ENCODE data around the gene TFR2. TPM values are rescaled to one million over a fixed set of nuclear protein-coding genes. Genes with fewer than 3 reads are reported as not detected.

TFR2 gene
- total and polyA plus RNA-seq, 2 donors (not counting 1 experiment from before 2014, with no cell fraction given), result 0.16 TPM; not detected in 1

GRCh38 chr7:100640517-100641440 lies 573 bp downstream of the TFR2 start:
- Histone ChIP-seq H3K36me3 (ENCODE audit: control insufficient read depth, insufficient read depth, low read length) (no peaks in the 10 kb centered on the region), H3K4me3 (replicated peaks in 1 of 4; ENCODE audit: control extremely low read depth in 1 of 4, insufficient read depth in 1 of 4, low read depth in 3 of 4, low read length in 4 of 4) (no peak overlapping the region), H3K27me3 (ENCODE audit: control insufficient read depth, insufficient read depth, low read length) (no peaks in the 10 kb centered on the region), H3K4me1 (ENCODE audit: control insufficient read depth, extremely low read depth, insufficient read depth, low read length) (no peaks in the 10 kb centered on the region), H3K4me2 (ENCODE audit: extremely low read depth, insufficient read depth, low read length) (no peak overlapping the region), H3K79me2 (ENCODE audit: control insufficient read depth, insufficient read depth, low read length) (no peaks in the 10 kb centered on the region), H3K9ac (ENCODE audit: insufficient read depth, low read length) (no peak overlapping the region), H4K20me1 (ENCODE audit: control insufficient read depth, extremely low read depth, insufficient read depth, low read length) (no peaks in the 10 kb centered on the region), H3K9me3 (ENCODE audit: control insufficient read depth, insufficient read depth, low read depth, low read length) (no peaks in the 10 kb centered on the region), H2AFZ (ENCODE audit: low read length) (no peak overlapping the region), H3K27ac (ENCODE audit: insufficient read depth, low read length) (no peak overlapping the region)
- TF ChIP-seq CTCF (conservative IDR thresholded peaks at IDR 0.05 in 1 of 2, IDR thresholded peaks at IDR 0.05 in 1 of 2; ENCODE audit: low read depth in 1 of 2, low read length in 2 of 2), result no peak
- TF ChIP-seq EZH2 (IDR thresholded peaks at IDR 0.05; ENCODE audit: low read length, missing control alignments), result no peak
- no peak for DNase-seq (ENCODE audit: low read depth in 2 of 2)

GRCh38 chr7:100639995-100640516 lies 1.3 kb downstream of the TFR2 start:
- no peaks in the 10 kb centered on the region for H3K4me1 ChIP-seq (ENCODE audit: control insufficient read depth, extremely low read depth, insufficient read depth, low read length)
- H3K36me3 ChIP-seq (ENCODE audit: control insufficient read depth, insufficient read depth, low read length), result no peaks in the 10 kb centered on the region
- no peak overlapping the region for H3K27ac ChIP-seq (ENCODE audit: insufficient read depth, low read length)
- H3K9me3 ChIP-seq (ENCODE audit: control insufficient read depth, insufficient read depth, low read depth, low read length), result no peaks in the 10 kb centered on the region
- H4K20me1 ChIP-seq (ENCODE audit: control insufficient read depth, extremely low read depth, insufficient read depth, low read length), result no peaks in the 10 kb centered on the region
- no peaks in the 10 kb centered on the region for H3K27me3 ChIP-seq (ENCODE audit: control insufficient read depth, insufficient read depth, low read length)
- DNase-seq (ENCODE audit: low read depth in 2 of 2), result no peak
- no peak overlapping the region for H3K4me2 ChIP-seq (ENCODE audit: extremely low read depth, insufficient read depth, low read length)
- H3K79me2 ChIP-seq (ENCODE audit: control insufficient read depth, insufficient read depth, low read length), result no peaks in the 10 kb centered on the region
- H3K9ac ChIP-seq (ENCODE audit: insufficient read depth, low read length), result no peak overlapping the region
- TF ChIP-seq CTCF (conservative IDR thresholded peaks at IDR 0.05 in 1 of 2, IDR thresholded peaks at IDR 0.05 in 1 of 2; ENCODE audit: low read depth in 1 of 2, low read length in 2 of 2), result no peak
- no peak for TF ChIP-seq EZH2 (IDR thresholded peaks at IDR 0.05; ENCODE audit: low read length, missing control alignments)
- H2AFZ ChIP-seq (ENCODE audit: low read length), result no peak overlapping the region
- H3K4me3 ChIP-seq (replicated peaks in 1 of 4; ENCODE audit: control extremely low read depth in 1 of 4, insufficient read depth in 1 of 4, low read depth in 3 of 4, low read length in 4 of 4), result no peak overlapping the region

- peak in 1 of 2 donors; percentile 25 for DNase-seq (ENCODE audit: low read depth in 2 of 2)
- Histone ChIP-seq H3K4me2 (ENCODE audit: extremely low read depth, insufficient read depth, low read length) (peak overlapping the region; percentile 58), H4K20me1 (ENCODE audit: control insufficient read depth, extremely low read depth, insufficient read depth, low read length) (no peaks in the 10 kb centered on the region), H2AFZ (ENCODE audit: low read length) (peak overlapping the region; percentile 60), H3K27me3 (ENCODE audit: control insufficient read depth, insufficient read depth, low read length) (peaks cover 16% of the 10 kb centered on the region), H3K9ac (ENCODE audit: insufficient read depth, low read length) (peak overlapping the region; percentile 23), H3K4me1 (ENCODE audit: control insufficient read depth, extremely low read depth, insufficient read depth, low read length) (no peaks in the 10 kb centered on the region), H3K79me2 (ENCODE audit: control insufficient read depth, insufficient read depth, low read length) (no peaks in the 10 kb centered on the region), H3K9me3 (ENCODE audit: control insufficient read depth, insufficient read depth, low read depth, low read length) (no peaks in the 10 kb centered on the region), H3K27ac (ENCODE audit: insufficient read depth, low read length) (no peak overlapping the region), H3K4me3 (replicated peaks in 1 of 4; ENCODE audit: control extremely low read depth in 1 of 4, insufficient read depth in 1 of 4, low read depth in 3 of 4, low read length in 4 of 4) (peak overlapping the region in 3 of 4 experiments; percentile 22 to 44 (median 37)), H3K36me3 (ENCODE audit: control insufficient read depth, insufficient read depth, low read length) (no peaks in the 10 kb centered on the region)
- TF ChIP-seq CTCF (conservative IDR thresholded peaks at IDR 0.05 in 1 of 2, IDR thresholded peaks at IDR 0.05 in 1 of 2; ENCODE audit: low read depth in 1 of 2, low read length in 2 of 2) (peak in 1 of 2 donors; percentile 50), EZH2 (IDR thresholded peaks at IDR 0.05; ENCODE audit: low read length, missing control alignments) (peak; percentile 71)
These were observed 8.2 kb downstream of the TFR2 start for GRCh38 chr7:100632951-100633717.

All from fibroblast of lung (primary cell).